GM19395 (cell line): ENCODE measurements around the gene ALDH4A1.

ENCODE experiments used
- ATAC-seq: cut with Tn5 transposase; IDR thresholded peaks from one replicate; pipeline ENCODE4 v1.9.1; 2021; ENCODE audit warnings: mild to moderate bottlenecking, moderate library complexity; ENCODE audit not compliant: unreplicated experiment

The ALDH4A1 gene

DNA sequence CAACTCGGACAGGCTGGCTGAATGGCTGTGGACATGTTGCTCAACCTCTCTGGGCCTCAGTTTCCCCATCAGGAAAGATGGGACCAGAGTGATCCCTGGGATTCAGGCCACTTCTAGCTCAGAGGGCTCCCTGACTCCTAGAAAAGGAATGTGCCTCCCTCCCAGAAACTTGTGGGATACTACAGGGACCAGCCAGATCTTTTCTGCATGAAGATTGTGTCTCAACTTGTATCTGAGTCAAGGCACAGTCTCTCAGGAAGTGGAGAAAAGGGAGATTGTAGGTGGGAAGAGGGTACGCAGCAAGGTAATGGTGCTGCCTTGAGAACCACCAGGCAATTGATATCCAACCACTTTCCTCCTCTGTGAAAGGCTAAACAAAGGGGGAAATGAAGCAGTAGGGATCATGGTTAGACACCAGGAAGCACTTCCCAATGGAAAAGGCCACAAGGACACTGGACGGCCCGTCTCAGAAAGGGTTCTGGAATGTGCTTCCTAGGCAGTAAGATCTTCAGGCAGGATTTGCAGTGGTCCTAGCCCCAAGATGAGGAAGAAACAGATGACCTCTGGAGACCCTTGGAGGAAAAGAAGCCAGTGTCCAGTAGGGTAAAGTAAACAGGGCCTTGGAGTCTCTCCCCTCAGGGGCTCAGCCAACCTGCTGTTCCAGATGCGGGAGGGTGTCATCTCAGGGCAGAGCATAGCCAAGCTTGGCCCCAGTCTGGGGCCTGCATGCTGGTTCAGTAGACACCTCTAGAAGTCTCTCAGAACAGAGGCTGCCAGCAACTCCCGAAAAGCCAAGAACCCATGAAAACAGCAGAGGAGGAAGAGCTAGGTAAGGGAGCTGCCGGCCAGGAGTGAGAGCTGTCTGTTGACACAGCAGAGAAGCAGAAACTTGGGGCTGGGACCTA lies 37.3 kb upstream of the ALDH4A1 start:
- ATAC-seq, result no peak

DNA sequence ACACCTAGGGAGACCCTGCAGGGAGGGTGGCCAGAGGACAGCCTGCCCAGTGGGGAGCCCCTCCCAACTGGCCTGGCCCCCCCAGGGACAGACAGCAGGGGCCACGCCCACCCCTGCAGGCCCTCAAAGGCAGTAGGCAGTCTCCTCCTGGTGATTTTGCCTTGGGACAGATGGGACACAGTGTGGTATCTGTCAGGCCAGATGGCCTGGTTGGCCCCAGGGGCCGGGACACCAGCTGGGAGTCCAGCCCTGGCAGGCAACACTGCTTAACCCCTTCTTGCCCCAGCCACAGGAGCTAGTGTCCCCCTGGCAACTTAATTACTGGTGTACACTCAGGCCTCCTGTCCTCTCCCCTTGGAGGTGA lies 36.3 kb upstream of the ALDH4A1 start:
- ATAC-seq, result no peak

DNA sequence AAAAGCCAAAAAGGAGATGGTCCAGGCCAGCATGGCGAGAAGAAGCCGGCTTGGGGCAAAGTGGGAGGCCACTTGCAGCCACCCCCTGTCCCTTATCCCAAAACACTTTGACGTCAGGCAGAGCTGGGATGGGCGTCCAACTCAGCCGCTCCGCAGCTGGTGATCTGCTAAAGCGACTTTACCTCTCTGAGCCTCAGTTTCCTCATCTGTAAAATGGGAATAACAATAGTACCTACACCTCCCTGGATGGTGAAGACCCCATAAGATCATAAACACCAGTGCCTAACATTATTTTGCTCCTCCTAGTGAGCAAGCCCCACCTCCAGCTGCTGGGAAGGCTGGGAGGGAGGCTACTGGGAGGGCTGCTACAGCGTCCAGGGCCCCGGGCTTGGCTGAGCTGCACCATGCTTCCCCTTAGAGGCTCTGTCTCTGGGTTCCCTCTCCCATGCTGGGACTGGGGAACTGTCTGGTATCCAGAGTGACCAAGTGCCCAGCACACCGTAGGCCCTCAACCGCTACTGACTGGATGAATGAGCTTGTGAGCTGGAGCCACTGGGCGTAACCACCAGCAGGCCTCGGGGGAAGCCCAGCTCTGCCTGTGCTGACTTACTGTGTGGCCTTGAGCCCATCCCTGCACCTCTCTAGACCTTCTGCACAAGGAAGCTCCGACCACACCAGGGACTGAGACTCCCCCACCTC lies 35.8 kb upstream of the ALDH4A1 start:
- ATAC-seq, result no peak

DNA sequence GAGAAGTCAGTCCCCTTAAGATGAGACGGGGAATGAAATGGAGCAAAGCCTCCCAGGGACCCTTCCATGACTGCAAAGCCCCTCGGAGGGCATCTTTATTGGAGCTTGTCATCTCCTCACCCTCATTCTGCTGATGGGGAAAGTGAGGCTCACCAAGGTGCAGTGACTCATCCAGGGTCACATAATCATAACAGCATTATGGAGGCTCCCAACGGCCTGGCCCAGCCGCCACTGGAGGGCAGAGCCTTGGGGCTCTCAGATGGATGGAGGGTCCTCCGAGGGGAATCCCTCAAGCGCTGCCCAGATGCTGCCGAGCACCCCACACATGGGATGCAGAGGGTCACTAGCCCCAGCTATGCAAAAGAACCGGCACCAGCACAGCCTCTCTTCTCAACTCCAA lies 35.2 kb upstream of the ALDH4A1 start:
- no peak for ATAC-seq

DNA sequence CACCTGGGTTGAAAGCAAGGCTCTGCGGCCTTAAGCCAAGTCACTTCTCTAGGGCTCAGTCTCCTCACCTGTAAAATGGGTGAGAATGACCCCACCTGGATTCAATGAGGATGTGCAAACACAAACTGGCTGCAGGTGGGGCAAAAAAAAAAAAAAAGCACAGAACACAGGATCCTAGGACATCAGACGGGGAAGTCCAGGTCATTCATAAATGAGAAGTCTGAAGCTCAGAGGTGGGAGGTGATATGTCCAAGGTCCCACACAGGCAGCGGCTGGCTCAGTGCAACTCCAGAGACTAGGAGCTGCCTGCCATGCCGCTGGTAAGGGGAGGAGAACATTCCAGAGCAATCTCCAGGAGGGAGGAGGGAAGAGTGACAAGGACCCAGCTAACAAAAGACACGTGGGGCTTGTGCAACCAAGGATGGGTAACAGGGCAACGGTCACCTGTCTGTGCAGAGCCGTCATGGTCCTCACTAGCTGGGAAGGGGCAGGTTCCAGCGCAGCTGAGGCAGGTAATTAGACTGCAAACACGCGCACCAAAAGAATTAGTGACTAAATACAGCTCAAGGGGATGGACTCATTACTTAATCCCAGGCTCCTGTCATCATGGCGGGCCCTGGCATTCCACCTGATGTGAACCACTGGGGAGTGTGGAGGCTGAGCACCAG lies 34.6 kb upstream of the ALDH4A1 start:
- no peak for ATAC-seq

DNA sequence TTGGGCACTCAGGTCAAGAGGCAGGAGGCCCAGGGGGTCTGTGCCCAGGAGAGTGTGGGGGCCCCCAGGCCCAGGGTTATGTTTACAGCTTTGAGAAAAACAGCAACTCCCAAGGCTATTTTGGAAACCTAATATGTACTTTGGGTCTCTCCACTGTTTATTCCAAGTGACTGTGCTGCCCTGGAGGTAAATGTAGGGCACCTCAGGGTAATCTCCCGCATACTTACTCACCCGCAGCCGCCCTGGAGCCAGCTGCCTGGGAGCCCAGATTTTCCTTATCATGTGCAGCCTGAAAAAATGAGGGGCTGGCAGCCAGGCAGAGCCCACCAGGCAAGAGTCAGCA lies 34.1 kb upstream of the ALDH4A1 start:
- no peak for ATAC-seq

DNA sequence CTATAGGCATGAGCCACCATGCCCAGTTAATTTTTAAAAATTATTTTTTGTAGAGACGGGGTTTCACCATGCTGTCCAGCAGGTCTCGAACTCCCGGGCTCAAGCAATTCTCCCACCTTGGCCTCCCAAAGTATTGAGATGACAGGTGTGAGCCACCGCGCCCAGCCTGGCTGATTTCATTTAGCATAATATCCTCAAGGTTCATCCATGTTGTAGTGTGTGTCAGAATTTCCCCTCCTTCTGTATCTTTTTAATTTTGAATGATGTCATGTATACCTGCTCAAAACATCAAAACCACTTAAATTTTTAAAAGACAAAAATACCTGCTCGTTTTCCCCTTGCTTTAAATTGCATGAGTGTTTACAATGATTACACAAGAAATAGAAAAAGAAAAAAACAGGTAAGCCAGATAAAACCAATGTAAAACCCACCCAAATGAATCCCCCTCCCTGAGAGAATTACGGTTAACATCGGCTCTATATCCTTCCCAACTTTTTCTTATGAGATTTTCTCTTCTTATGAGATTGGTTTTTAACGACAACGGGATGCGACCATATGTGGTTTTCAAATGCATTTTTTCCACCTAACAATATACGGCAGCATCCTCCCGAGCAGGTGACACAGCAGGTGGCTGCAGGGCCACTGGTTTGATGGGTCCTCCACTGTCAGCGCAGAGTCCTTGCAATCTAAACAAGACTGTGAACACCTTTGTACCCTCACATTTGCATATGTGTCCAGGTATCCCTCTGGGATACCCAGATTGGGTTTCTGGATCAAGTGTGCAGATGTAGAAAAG lies 32.0 kb upstream of the ALDH4A1 start:
- ATAC-seq, result no peak

DNA sequence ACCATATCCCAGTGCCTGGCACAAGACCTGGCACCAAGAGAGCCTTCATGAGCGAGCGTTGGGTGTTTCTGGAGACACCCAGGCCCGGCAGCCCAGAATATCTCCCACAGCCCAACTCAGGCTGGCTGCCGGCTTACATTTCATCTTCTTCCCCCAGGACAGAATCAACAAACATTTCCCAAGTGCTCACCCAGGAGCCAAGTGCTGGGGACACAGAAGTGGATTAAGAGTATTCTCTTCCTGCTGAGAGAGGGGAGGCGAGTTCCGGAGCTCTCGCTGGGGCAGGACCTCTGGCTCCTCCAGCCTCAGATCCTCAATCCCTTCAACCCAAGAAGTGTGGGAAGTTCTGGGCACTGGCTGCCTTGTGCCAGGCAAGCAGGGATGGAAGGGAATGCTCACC lies 30.5 kb upstream of the ALDH4A1 start:
- no peak for ATAC-seq

DNA sequence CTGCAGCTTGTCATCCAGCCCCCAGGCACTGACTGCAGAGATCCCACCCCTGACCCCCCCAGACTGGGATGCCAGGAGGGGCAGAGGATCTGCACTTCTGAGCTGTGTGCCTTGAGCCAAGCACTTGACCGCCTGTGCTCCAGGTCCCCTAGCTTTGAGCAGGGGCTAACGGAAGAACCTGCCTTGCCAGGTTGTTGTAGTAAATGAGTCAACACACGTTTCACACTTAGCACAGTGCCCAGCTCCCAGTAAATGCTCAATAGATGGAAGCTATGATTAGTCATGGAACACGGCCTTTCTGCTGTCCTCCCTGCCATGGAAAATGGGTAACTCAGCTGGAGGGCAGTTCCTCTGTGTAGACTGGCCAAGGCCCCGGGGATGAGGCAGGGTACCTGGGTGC lies 30.0 kb upstream of the ALDH4A1 start:
- ATAC-seq, result no peak

DNA sequence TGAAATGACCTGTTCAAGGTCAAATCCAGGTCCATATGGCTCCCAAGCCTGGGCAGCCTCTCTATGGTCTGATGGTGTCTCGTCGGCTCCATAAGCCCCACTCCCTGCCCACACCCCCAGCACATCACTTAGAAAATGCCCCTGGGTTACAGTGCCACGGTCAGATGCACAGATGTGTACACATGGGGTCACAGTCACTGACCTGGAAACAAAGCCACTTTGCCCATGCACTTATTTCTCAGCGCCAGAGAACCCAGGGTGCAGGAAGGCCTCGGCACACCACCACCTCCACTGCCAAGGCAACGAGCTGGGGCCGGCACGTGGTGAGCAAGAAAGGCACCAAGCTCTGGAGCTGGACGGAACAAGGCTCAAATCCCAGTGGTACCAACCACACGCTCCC lies 29.4 kb upstream of the ALDH4A1 start:
- ATAC-seq, result no peak

DNA sequence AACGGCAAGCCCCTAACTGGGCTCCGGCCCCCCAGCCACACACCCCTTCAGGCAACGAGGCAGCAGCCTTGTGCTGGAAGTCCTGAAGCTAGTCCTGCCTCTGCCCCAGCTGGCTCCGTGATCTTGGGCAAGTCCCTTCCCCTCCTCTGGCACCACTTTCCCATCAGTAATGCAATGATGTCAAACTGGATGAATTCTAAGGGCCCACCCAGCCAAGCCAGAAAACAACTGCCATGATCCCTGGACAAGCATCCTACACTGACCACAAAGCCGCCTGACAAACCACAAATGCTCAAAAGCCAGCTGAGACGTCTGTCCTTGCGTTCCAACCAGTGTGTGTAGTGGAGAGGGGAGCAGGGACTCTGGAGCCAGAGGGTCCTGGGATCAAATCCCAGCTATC lies 27.3 kb upstream of the ALDH4A1 start:
- ATAC-seq, result no peak

DNA sequence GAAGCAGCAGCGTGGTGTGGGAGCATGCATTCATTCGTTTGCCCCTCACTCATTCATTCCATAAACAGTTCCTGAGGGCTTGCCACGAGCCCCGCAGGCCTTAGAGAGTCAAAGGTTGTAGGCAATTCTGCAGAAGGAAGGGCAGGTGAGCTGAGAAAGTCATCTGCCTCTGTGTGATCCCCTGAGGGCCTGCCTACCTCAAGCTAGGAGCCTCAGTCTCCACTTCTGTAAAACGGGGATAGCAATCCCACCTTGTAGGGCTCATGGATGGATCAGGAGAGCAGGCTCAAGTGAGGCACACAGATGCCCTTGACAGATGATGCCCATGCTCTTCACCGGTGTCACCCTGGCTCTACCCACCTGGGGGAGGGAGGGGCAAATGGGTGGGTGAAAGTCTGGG lies 26.6 kb upstream of the ALDH4A1 start:
- no peak for ATAC-seq

DNA sequence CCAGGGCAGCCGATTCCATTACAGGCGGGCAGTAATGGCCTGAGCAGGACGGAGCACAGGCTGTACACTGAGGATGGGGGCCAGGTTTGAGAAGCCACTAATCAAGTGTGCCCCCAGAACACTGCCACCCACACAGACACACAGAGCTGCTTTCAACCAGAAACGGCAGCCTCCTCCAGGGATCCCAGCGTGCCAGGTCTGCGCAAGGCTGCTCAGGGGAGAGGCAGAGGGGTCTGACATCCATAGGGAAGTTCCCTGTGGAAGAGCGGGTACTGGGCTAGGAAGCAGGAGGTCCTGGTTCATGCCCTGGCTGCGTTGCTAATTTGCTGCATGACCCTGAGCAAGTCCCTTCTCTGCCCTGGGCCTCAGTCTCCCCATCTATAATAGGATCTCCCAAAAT lies 26.1 kb upstream of the ALDH4A1 start:
- no peak for ATAC-seq

DNA sequence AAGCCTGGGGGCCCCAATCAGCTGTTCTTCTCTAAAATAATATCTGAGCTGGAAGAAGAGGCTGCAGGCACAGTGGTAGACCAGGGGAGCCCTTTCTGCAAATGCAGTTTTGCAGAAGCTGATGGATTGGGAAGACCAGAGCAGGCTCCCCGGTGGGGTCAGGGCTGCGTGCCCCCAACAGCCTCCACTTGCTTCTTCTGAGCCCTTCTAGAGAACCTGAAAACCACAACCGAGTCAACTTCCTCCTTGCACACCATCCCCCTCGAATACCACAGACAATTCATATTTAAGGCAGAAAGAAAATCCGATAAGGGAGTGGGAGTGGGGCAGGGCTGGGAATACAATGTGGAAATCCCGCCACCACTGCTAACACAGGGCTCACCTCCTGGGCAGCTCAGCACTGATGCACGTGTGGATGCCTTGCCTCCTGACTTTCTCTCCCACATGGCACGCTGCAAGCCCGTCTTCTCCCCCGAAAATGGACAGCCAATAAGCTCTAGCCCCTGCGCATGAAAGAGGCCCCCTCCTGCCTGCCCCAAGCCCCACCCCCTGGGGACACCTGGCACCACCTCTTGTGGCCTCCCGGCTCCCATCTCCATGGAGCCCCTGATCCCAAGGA lies 25.4 kb upstream of the ALDH4A1 start:
- ATAC-seq, result peak; percentile 64

DNA sequence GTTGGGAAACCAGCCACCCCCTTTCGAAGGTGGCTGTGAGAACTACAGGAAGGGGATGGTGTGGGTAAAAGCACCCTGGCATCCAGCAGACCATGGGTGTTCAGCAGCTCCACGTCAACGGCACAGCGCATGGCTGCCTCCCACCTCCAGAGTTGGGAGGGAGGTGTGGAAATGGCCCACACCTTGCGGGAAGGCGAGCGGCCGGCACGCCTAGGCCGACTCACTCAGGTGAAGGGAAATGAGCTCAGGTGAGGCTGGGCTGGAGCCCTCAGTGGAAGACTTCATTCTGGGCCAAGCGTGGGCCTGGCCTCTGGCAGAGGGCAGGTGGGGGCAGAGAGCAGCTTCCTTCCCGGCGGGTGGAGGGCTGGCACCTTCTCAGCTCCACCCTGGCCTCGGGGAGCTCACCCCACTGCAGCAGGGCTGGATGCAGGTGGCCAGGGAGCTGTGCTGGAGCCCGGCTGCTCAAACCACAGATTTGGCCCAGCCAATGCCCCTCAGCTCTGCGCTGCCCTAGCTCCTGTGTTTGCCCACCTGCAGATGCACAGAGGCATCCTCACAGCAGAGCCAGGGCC lies 24.8 kb upstream of the ALDH4A1 start:
- ATAC-seq, result peak; percentile 28

DNA sequence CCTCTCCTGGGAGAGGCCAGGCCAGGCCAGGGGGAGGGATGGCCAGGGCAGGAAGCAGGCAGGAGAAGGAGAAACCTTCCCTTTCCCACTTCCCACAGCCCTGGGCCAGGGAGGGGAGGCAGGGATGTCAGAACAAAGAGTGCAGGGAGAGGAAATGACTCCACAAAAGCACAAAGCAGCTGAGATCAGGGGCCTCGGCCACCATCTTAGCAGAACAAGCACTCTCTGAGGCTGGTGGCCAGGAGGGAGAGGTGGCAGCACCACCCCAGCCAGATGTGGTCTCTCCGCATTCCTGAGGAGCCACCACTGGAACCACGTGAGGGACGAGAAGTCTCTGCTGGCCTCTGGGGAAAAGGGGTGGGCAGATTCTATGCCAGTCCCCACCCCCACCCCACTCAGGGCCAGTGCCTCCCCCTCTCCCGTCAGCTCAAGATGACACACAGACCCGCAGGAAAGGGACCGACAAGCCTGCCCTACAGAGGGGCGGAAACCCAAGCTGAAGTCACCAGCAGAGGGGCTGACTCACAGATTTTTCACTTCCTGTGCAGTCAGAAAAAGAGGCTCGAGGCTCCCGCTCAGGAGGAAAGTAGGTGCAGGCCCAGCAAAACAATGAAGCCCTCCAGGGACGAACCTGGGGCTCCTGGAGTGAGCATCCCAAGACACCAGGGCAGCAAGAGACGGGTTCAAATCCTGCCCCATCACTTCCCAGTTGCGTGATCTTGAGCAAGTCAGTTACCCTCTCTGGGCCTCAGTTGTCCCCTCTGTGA lies 24.1 kb upstream of the ALDH4A1 start:
- peak; percentile 69 for ATAC-seq

DNA sequence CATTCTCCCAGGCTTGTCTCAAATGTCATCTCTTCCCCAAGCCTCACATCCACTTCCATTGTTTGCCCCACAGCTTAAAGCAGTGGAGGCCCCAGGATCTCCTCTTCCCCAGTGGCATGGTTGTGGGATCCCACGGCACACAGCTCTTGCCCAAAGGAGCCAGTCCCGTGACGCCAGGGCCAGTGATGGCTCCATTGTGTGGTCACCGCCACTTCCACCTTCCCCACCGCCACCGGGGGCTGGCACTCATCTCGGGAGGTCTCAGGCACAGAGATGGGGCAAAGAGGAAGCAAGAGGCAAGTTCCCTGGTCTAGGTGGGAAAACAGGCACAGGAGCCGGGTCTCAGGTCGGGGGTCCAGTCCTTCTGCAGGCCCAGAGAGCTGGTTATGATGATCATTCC lies 22.9 kb upstream of the ALDH4A1 start:
- ATAC-seq, result no peak

DNA sequence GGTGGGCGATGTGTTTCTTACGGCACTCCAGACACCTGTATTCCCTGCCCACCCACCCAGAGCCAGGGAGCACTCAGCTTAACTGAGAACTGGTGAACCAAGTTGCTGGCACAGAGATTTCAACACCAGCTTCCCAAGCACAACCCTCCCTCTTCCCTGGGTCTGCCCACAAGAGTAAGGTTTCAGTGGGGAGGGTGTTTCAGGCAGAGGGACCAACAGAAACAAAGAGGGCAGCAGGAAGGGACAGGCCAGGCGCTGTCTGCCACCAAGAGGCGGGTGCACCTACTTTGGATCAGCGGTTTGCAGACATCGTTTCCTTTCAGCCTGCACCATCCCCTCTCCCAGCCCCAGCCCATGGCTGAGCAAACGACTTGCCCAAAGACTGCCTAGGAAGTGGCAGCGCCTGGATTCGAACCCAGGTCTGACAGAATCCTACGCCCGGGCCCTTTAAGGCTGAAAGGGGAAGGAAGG lies 21.9 kb upstream of the ALDH4A1 start:
- no peak for ATAC-seq

DNA sequence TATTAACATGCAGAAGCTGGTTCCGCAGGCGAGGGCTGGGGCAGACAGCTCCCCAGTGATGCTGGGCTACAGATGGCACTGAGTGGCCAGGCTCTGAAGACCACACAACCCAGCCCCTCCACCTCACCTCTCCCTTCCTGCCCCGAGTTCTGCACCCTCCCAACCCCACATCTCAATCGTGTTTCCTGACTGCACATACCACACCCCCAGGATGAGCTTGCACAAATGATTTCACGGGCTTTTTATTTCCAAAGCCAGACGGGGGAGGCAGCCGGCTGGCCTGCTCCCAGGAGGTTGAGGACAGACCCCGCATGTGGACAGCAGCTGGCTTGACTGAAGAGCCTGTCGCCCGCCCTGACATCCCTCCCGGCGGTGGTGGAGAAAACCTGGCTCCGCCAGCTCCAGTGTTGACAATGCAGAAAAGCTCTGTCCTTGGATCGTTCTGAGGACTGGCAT lies 21.4 kb upstream of the ALDH4A1 start:
- ATAC-seq, result no peak
